Skeletal muscle tissue (tissue), 2 donors: ENCODE measurements around the gene SLFN12L. TPM values are rescaled to one million over a fixed set of nuclear protein-coding genes. Genes with fewer than 3 reads are reported as not detected.

Experiments
- small RNA-seq: library from RNA; depleted of rRNA; stranded (forward); fragments of <200 nt; gene quantifications from one replicate; pipeline ENCODE3, GENCODE V24; 2014
- total RNA-seq: library from RNA; depleted of rRNA; stranded (reverse); fragments of >200 nt; gene quantifications from one replicate; pipeline ENCODE4 v1.2.3, GENCODE V29; 2014

Gene SLFN12L
- total RNA-seq, 1 donor from 2014 or later: 0.52 TPM

Small RNAs within 50 kb of the gene (small RNA-seq; reads per million reads assigned to genes)
- not detected for gene AC015911.1
- 16.8 reads per million, percentile 93 among the genes with 10 or more reads in this experiment for gene SNORD7

Other genes with a start within 250 kb of the SLFN12L start
- 16.7 TPM for gene SLFN11, start 164.1 kb downstream of the SLFN12L start, total RNA-seq
- 16.7 TPM for gene SLFN12, start 105.2 kb downstream of the SLFN12L start, total RNA-seq
- gene SLFN13, start 88.9 kb downstream of the SLFN12L start, total RNA-seq: 1.0 TPM
- 1.0 TPM for gene SLFN14, start 23.1 kb upstream of the SLFN12L start, total RNA-seq
- gene PEX12, start 40.9 kb upstream of the SLFN12L start, total RNA-seq: 4.7 TPM
- gene AP2B1, start 49.6 kb upstream of the SLFN12L start, total RNA-seq: 45.4 TPM
- gene RASL10B, start 194.0 kb upstream of the SLFN12L start, total RNA-seq: 1.6 TPM
- gene GAS2L2, start 215.6 kb upstream of the SLFN12L start, total RNA-seq: not detected
- gene C17orf50, start 223.2 kb upstream of the SLFN12L start, total RNA-seq: not detected